ENCODE data around the gene ZNF70.

DNA sequence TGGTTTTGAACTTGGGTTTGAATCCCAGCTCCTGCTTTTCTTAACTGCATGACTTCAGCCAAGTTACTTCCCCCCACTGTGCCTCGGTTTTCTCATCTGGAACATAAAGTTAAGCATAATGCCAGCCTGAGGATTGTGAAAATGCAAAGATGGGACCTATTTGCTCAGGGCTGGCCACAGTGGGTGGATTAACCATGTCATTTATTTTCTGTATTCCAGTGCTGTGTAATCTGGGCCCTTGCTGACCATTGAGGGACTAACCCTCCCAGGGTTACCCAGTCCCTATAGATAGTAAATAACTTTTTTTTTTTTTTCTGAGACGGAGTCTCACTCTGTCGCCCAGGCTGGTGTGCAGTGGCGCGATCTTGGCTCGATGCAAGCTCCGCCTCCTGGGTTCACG lies 4.8 kb upstream of the ZNF70 start:
- TF ChIP-seq ZNF347 (CRISPR knock-in tag; IDR thresholded peaks at IDR 0.05; ENCODE audit: low read depth) (no peak), GABPA (tag; conservative IDR thresholded peaks at IDR 0.05; ENCODE audit: low read depth) (no peak), HCFC1 (IDR thresholded peaks at IDR 0.05; ENCODE audit: low read depth, low read length) (no peak), SMARCA4 (IDR thresholded peaks at IDR 0.05) (no peak), ZBTB7A (IDR thresholded peaks at IDR 0.05; ENCODE audit: borderline replicate concordance, control insufficient read depth, low read depth, low read length) (no peak), CHD2 (IDR thresholded peaks at IDR 0.05; ENCODE audit: low read depth, low read length) (no peak)
- TF ChIP-seq, protein P1, sequence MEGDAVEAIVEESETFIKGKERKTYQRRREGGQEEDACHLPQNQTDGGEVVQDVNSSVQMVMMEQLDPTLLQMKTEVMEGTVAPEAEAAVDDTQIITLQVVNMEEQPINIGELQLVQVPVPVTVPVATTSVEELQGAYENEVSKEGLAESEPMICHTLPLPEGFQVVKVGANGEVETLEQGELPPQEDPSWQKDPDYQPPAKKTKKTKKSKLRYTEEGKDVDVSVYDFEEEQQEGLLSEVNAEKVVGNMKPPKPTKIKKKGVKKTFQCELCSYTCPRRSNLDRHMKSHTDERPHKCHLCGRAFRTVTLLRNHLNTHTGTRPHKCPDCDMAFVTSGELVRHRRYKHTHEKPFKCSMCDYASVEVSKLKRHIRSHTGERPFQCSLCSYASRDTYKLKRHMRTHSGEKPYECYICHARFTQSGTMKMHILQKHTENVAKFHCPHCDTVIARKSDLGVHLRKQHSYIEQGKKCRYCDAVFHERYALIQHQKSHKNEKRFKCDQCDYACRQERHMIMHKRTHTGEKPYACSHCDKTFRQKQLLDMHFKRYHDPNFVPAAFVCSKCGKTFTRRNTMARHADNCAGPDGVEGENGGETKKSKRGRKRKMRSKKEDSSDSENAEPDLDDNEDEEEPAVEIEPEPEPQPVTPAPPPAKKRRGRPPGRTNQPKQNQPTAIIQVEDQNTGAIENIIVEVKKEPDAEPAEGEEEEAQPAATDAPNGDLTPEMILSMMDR (IDR thresholded peaks at IDR 0.05 in 2 of 3, conservative IDR thresholded peaks at IDR 0.05 in 1 of 3; ENCODE audit: insufficient read depth in 2 of 3, low read depth in 1 of 3, low read length in 3 of 3) = no peak

Measured in K562 (cell line).